Cardiac fibroblast (primary cell): ENCODE data around the gene IRF1.
A peak's percentile ranks its signal among the peaks of the same experiment; 100 is the strongest.

Experiments used
- DNase-seq, 2 donors: peaks; one replicate each; pipeline versions ENCODE4 v3.0.0 to v3.0.0-alpha.2; 2010; ENCODE audit warnings: low read depth in 2 of 2
- H3K4me3 ChIP-seq, 2 donors: replicated peaks in 1 of 2; 1 replicate in 1 of 2; 2 replicates in 1 of 2; pipeline ENCODE4 v1.5.1; 2011; ENCODE audit warnings: low read depth in 2 of 2, low read length in 2 of 2, mild to moderate bottlenecking in 2 of 2, moderate library complexity in 1 of 2
- CTCF ChIP-seq: IDR thresholded peaks from one replicate; pipeline ENCODE4 v1.5.1; 2011; ENCODE audit warnings: low read depth, mild to moderate bottlenecking, low read length, inconsistent platforms

IRF1 gene

GRCh38 chr5:132472431-132472830 lies 18.1 kb downstream of the IRF1 start:
- DNase-seq: no peak
- no peak overlapping the region for H3K4me3 ChIP-seq
- no peak for TF ChIP-seq CTCF

- DNase-seq: peak in 1 of 2 donors; percentile 43
- H3K4me3 ChIP-seq: no peak overlapping the region
These were observed 18.6 kb downstream of the IRF1 start for GRCh38 chr5:132471944-132472343.

GRCh38 chr5:132471151-132471907 lies 19.2 kb downstream of the IRF1 start:
- no peak overlapping the region for H3K4me3 ChIP-seq
- no peak for TF ChIP-seq CTCF
- DNase-seq: no peak

More at GRCh38 chr5:132471944-132472343, 18.6 kb downstream of the IRF1 start:
- TF ChIP-seq CTCF: no peak

GRCh38 chr5:132470596-132470995 lies 20.0 kb downstream of the IRF1 start:
- TF ChIP-seq CTCF: no peak
- H3K4me3 ChIP-seq: no peak overlapping the region
- no peak for DNase-seq

GRCh38 chr5:132470010-132470392 lies 20.6 kb downstream of the IRF1 start:
- no peak overlapping the region for H3K4me3 ChIP-seq
- no peak for TF ChIP-seq CTCF
- peak in 1 of 2 donors; percentile 42 for DNase-seq

- TF ChIP-seq CTCF: no peak
- no peak overlapping the region for H3K4me3 ChIP-seq
- DNase-seq: no peak
These were observed 21.1 kb downstream of the IRF1 start for GRCh38 chr5:132469380-132470009.
